NCI-H1417 (cell line): ENCODE data around the gene HSPE1.
"Not testable (repeated sequence)": the region's sequence is repeated elsewhere in the genome, so short reads cannot be mapped to it uniquely, and the experiment has no call there.

Experiments used
- DNase-seq, 3 experiments: peaks; one replicate each; lab custom pipeline; 2025; lab: John Stamatoyannopoulos, UW

HSPE1 gene

GRCh38 chr2:197499594-197500502 is at the start of gene HSPE1, which contains the start of gene HSPD1:
Gene HSPE1 (plus strand): TSS chr2:197500379. CDS start chr2:197500437, 58 bp downstream.
Gene HSPD1 (minus strand): TSS chr2:197499840. CDS start chr2:197498848, 992 bp downstream.
- peak; percentile 96 to 100 (median 99) for DNase-seq

DNA sequence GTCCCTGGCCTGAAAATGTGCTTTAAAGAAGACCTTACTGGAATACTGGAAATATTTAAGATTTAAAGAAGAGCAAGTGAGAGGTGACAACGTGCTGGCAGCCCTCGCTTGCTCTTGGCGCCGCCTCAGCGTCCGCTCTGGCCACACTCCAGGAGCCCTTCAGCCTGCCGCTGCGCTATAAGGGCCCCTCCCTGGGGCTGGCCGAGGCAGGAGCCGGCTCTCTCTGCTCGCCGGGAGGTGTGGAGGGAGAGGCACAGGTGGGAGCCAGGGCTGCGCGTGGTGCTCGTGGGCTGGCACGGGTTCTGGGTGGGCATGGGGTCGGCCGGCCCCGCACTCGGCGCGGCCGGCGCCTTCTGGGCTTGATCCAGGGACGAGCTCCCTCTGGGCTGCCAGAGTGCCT is 49.7 kb upstream of the HSPE1 start:
- no peak for DNase-seq

GRCh38 chr2:197450935-197451358 is 49.2 kb upstream of the HSPE1 start:
- DNase-seq: not testable (repeated sequence)

DNA sequence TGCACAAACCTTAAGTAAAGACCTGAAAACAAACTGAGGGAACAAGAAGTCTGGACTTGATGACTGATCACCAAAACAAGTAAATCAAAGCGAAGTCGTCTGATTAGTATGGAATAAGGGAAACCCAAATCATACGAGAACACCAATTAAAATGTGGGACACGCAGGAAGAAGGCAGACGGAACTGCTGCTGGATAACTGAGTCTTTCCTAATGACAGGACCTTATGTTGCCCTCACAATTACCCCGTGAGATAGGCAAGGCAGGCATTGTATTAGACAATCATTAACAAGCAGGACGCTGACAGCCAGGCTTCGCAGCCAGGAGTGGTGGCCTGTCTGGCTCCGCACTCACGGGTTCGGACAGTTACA is 47.4 kb upstream of the HSPE1 start:
- no peak for DNase-seq

- DNase-seq: peak; percentile 95 to 99 (median 97)
Measured at GRCh38 chr2:197453123-197453913, 46.9 kb upstream of the HSPE1 start, which contains the start of gene COQ10B. Gene COQ10B (plus strand): TSS chr2:197453552. CDS start chr2:197453561, 9 bp downstream.

- no peak for DNase-seq
Measured at GRCh38 chr2:197453914-197454398, 46.2 kb upstream of the HSPE1 start.

GRCh38 chr2:197454923-197455322 is 45.3 kb upstream of the HSPE1 start:
- DNase-seq: no peak

DNA sequence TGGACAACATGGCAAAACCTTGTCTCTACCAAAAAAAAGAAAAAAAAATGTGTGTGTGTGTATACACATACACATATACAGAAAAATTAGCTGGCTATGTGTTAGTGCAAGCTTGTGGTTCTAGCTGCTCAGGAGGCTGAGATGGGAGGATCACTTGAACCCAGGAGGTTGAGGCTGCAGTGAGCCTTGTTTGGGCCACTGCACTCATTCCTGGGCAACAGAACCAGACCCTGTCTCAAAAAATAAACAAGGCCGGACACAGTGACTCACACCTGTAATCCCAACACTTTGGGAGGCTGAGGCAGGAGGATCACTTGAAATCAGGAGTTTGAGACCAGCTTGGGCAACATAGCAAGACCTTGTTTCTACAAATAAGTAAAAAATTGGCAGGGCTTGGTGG is 44.8 kb upstream of the HSPE1 start:
- no peak for DNase-seq

DNA sequence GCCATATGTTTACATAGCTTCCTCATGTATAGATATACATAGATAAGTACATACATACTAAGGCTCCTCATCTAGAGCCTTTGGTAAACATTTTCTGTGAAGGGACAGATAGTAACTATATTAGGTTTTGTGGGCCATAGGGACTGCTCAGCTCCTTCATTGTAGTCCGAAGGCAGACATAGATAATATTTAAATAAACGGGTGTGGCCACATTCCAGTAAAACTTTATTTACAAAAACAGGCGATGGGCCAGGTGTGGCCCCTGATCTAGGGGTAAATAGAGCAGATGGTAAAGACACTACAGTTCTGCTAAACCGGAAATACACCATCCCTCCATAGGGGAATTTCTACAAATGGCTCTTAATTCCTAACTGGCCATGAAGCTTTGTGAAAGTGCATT is 39.5 kb upstream of the HSPE1 start:
- no peak for DNase-seq

GRCh38 chr2:197461057-197461456 is 39.1 kb upstream of the HSPE1 start:
- DNase-seq: no peak

- DNase-seq: no peak
Measured at GRCh38 chr2:197464175-197464574, 36.0 kb upstream of the HSPE1 start.

- no peak for DNase-seq
Measured at GRCh38 chr2:197472166-197472565, 28.0 kb upstream of the HSPE1 start.

DNA sequence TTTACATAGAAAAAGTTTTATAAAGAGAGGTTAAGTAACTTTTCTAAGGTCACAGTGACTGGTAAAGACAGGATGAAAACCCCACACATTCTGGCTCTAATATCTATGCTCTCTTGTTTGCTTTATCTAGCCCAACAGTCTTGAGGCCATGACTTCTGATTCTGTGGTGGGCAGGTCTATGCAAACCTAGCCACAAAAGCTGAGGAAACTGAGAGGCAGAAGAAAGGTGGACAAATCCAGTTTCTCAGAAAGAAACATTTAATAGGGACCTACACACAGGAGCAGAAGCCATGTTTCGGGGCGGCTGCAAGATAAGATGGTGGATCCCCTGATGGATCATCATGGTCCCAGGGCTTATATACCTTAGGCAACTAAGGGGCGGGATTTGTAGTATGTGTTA is 22.4 kb upstream of the HSPE1 start:
- no peak for DNase-seq

GRCh38 chr2:197480165-197481036 is 19.8 kb upstream of the HSPE1 start:
- no peak for DNase-seq

GRCh38 chr2:197484248-197484647 is 15.9 kb upstream of the HSPE1 start:
- DNase-seq: not testable (repeated sequence)

- no peak for DNase-seq
Measured at GRCh38 chr2:197486175-197486574, 14.0 kb upstream of the HSPE1 start.

- DNase-seq: no peak
Measured at GRCh38 chr2:197487385-197487784, 12.8 kb upstream of the HSPE1 start.

DNA sequence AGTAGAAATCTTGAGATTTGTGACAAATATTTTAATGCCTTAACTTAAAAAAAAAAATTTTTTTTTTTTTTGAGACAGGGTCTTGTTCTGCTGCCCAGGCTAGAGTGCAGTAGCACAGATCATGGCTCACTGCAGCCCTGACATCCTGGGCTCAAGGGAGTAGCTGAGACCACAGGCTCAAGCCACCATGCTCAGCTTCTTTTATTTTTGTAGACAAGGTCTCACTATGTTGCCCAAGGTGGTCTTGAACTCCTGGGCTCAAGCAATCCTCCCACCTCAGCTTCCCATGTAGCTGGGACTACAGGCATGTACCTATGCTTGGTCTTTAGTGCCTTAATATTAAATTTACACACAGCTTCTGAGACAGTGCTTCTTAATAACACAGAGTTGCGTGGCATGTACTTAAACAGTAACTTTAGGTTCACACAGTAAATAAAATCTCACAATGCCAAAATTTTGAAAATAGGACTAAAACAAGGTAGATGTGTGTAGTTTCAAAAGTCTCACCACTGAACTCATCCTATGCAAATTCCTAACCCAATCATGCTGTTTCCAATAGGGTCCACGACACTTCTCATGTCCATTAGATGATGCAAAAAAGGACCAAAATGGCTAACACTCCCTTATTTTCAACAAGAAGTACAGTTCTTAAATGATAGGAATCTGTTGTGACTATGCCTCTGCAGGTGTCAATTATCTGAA is 4.6 kb upstream of the HSPE1 start:
- no peak for DNase-seq

DNA sequence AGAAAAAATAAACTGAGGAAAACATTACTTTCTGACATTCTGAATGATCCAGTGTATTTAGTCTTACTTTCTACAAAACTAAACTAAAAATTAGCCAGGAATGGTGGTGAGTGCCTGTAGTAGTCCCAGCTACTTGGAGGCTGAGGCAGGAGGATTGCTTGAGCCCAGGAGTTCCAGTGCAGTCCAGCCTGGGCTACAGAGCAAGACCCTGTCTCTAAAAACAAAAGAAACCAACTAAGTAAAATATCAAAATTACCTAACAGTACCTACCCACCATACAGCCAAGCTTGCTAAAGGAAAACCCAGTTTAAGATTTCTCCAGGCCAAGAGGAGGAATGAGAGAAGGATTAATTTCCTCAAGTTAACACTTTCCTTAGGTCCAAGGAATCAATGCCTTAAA is 3.5 kb upstream of the HSPE1 start:
- no peak for DNase-seq

DNA sequence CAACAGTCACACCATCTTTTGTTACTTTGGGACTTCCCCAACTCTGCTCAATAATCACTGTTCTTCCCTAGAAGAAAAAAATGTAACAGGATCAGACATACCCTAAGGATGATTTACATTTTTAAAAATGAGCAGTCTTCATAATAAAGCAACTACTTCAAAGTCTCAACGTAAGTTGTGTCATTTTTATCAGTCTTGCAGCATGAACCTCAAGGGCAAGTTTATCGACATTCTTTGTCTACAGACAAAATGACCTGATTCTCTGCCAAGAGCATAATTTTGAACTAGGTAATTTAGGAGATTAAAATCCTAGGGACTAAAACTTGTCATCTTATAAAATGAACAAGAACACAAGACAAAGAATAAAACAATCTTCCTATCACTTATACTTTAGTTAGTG is 2.9 kb upstream of the HSPE1 start:
- DNase-seq: no peak
